PFSK-1 (cell line): ENCODE measurements around the gene CNKSR2.

Experiments used
- FOXP2 ChIP-seq: optimal IDR thresholded peaks from 2 replicates; pipeline ENCODE3; 2011; ENCODE audit warnings: borderline replicate concordance, control low read depth, inconsistent platforms; ENCODE audit not compliant: insufficient read depth; ENCODE audit errors: extremely low read length, extremely low read depth
- POLR2AphosphoS5 ChIP-seq: IDR thresholded peaks from 2 replicates; pipeline ENCODE4 v1.6.1; 2012; ENCODE audit warnings: low read depth, mild to moderate bottlenecking, control low read depth, low read length, moderate library complexity
- SIN3A ChIP-seq: IDR thresholded peaks from 2 replicates; pipeline ENCODE4 v1.6.1; 2012; ENCODE audit warnings: mild to moderate bottlenecking, low read length, moderate library complexity, borderline replicate concordance; ENCODE audit not compliant: insufficient read depth
- TAF1 ChIP-seq: IDR thresholded peaks from 2 replicates; pipeline ENCODE4 v1.6.1; 2012; ENCODE audit warnings: low read length, control low read depth, borderline replicate concordance; ENCODE audit not compliant: insufficient read depth
- TF ChIP-seq, protein P1 (sequence below), 2 experiments: IDR thresholded peaks; 2 replicates each; pipeline versions ENCODE4 v1.6.1 to v1.8.0; 2011 to 2012; ENCODE audit warnings: low read depth in 2 of 2, low read length in 2 of 2, control low read depth in 1 of 2, inconsistent platforms in 1 of 2, mild to moderate bottlenecking in 1 of 2, moderate library complexity in 1 of 2; ENCODE audit not compliant: insufficient read depth in 1 of 2

Gene CNKSR2

DNA sequence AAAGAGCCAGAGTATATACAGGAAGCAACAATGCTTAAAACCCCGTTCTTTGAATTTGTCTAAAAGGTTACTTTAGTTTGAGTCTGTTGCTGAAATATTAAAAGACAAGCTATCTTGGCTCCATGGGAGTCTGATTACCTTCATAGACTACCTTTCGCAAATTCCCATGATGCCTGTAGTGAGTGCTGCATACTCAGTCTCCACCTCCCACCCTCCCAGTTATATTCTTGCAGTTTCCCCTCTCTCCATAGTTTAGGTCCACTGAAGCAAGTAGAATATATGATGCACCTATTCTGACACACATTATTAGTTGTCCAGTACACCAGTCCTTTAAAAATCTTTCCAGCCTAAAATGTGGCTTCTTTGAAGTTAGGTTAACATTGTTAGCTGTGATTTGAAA, 2.4 kb downstream of the CNKSR2 start:
- TF ChIP-seq, protein P1, sequence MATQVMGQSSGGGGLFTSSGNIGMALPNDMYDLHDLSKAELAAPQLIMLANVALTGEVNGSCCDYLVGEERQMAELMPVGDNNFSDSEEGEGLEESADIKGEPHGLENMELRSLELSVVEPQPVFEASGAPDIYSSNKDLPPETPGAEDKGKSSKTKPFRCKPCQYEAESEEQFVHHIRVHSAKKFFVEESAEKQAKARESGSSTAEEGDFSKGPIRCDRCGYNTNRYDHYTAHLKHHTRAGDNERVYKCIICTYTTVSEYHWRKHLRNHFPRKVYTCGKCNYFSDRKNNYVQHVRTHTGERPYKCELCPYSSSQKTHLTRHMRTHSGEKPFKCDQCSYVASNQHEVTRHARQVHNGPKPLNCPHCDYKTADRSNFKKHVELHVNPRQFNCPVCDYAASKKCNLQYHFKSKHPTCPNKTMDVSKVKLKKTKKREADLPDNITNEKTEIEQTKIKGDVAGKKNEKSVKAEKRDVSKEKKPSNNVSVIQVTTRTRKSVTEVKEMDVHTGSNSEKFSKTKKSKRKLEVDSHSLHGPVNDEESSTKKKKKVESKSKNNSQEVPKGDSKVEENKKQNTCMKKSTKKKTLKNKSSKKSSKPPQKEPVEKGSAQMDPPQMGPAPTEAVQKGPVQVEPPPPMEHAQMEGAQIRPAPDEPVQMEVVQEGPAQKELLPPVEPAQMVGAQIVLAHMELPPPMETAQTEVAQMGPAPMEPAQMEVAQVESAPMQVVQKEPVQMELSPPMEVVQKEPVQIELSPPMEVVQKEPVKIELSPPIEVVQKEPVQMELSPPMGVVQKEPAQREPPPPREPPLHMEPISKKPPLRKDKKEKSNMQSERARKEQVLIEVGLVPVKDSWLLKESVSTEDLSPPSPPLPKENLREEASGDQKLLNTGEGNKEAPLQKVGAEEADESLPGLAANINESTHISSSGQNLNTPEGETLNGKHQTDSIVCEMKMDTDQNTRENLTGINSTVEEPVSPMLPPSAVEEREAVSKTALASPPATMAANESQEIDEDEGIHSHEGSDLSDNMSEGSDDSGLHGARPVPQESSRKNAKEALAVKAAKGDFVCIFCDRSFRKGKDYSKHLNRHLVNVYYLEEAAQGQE (IDR thresholded peaks at IDR 0.05; ENCODE audit: insufficient read depth in 1 of 2, low read depth in 2 of 2, low read length in 2 of 2): no peak
- TF ChIP-seq FOXP2 (no peak), SIN3A (no peak), TAF1 (no peak), POLR2AphosphoS5 (no peak)

DNA sequence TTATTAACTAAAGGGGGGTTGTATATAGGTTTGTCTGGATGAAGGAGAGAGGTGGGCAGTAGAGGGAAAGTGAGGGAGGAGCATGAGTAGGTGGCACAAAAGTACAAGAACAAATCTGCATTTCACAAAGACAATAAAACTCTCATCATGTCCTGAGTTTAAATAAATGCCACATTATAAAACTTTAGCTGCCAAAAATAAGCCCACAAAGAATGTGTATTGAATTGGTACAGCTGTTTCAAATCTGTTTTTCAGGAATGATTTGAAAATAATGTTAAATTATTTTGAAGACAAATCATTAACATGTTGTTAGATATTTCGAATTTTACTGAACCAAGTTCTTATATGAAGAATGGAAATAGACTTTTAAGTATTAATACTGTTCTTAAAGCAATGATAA, 5.8 kb downstream of the CNKSR2 start:
- TF ChIP-seq POLR2AphosphoS5 (no peak), SIN3A (no peak), FOXP2 (no peak), TAF1 (no peak)
- TF ChIP-seq, protein P1 (IDR thresholded peaks at IDR 0.05; ENCODE audit: insufficient read depth in 1 of 2, low read depth in 2 of 2, low read length in 2 of 2): no peak

DNA sequence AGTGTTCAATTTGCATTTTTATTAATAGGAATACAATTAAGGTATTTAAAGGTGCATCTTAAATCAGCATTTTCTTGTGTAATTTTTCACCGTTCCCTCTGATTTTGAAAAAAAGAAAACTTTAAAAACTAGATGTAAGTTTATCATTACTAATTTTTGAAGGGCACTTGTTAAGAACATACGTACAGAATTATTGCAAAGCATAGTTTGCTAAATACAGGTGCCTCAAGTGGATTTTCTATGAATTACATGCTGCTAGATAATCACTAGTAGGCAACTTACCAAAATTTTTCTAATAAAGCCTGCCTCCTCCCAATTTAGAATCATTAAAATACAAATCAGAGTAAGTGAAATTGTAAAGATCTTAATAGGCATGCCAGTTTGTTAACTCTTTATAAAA, 8.5 kb downstream of the CNKSR2 start:
- TF ChIP-seq POLR2AphosphoS5 (no peak), FOXP2 (no peak), SIN3A (no peak), TAF1 (no peak)
- TF ChIP-seq, protein P1 (IDR thresholded peaks at IDR 0.05; ENCODE audit: insufficient read depth in 1 of 2, low read depth in 2 of 2, low read length in 2 of 2): no peak

DNA sequence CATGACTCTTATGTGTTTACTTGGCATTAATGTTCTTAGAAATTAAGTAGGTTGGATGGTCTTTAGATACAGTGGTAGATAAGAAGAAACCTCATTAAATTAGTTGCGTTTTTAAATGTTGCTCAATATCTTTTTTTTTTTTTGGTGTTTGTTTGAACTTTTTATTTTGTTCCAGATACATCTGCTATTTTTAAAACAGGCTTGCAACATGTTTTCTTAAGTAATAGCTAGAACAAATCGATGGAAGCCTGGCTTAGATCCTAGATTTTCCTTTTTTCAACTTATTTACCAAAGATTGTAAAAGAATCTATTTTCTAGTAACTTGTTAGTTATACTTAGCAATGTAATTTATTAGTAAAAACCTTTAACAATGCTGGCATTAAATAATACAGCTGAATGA, 9.3 kb downstream of the CNKSR2 start:
- TF ChIP-seq POLR2AphosphoS5 (no peak), FOXP2 (no peak), TAF1 (no peak), SIN3A (no peak)
- TF ChIP-seq, protein P1 (IDR thresholded peaks at IDR 0.05; ENCODE audit: insufficient read depth in 1 of 2, low read depth in 2 of 2, low read length in 2 of 2): no peak

DNA sequence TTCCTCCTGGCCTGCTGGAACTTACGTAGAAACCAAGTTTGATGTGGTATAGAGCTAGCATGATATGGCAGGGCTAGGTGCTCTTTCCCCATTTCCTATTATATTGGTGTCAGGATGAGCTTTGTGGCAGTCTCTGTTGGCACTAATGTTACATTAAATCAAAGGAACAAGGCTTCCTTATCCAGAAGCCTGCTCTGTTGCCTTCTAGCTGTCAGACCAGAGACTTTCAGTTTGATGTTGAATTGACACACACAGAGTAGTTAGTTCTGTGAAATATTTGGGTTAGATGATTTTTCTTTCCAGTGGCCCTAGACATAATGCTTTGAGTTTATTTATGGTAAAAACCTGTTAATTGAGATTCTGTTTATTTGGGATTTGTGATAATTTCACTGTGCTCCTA, 10.0 kb downstream of the CNKSR2 start:
- TF ChIP-seq, protein P1 (IDR thresholded peaks at IDR 0.05; ENCODE audit: insufficient read depth in 1 of 2, low read depth in 2 of 2, low read length in 2 of 2): no peak
- TF ChIP-seq FOXP2 (no peak), TAF1 (no peak), SIN3A (no peak), POLR2AphosphoS5 (no peak)
